GM12801 (cell line): ENCODE results near the gene MIER1.

Source experiments
- TF ChIP-seq, protein P1 (sequence below): IDR thresholded peaks from one replicate; pipeline ENCODE4 v1.5.1; 2011; ENCODE audit warnings: control low read depth; ENCODE audit not compliant: insufficient read length; ENCODE audit errors: extremely low read depth

The MIER1 gene

GRCh38 chr1:67009792-67010191 is 85.0 kb downstream of the MIER1 start:
- TF ChIP-seq, protein P1, sequence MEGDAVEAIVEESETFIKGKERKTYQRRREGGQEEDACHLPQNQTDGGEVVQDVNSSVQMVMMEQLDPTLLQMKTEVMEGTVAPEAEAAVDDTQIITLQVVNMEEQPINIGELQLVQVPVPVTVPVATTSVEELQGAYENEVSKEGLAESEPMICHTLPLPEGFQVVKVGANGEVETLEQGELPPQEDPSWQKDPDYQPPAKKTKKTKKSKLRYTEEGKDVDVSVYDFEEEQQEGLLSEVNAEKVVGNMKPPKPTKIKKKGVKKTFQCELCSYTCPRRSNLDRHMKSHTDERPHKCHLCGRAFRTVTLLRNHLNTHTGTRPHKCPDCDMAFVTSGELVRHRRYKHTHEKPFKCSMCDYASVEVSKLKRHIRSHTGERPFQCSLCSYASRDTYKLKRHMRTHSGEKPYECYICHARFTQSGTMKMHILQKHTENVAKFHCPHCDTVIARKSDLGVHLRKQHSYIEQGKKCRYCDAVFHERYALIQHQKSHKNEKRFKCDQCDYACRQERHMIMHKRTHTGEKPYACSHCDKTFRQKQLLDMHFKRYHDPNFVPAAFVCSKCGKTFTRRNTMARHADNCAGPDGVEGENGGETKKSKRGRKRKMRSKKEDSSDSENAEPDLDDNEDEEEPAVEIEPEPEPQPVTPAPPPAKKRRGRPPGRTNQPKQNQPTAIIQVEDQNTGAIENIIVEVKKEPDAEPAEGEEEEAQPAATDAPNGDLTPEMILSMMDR = no peak

DNA sequence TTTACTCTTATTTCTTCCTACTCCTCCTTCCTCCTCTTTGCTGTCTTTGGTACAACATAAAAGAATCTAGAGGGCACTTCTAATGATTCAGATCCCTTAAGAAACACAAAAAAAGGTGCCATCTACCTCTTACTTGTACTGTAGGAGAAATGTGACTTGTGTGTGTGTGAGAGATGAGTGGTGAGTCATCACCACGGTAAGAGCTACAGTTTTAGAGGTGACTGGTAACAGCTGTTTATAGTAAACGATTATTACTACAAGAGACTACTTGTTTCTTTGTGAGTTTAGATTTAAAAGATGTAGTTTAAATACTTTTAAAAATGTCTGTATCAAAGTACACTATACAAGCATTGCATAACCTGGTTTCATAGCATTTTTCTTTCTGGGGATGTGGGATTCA is 88.8 kb downstream of the MIER1 start:
- TF ChIP-seq, protein P1 = no peak

- TF ChIP-seq, protein P1 = no peak
Measured at GRCh38 chr1:67018574-67018973, 93.8 kb downstream of the MIER1 start.

DNA sequence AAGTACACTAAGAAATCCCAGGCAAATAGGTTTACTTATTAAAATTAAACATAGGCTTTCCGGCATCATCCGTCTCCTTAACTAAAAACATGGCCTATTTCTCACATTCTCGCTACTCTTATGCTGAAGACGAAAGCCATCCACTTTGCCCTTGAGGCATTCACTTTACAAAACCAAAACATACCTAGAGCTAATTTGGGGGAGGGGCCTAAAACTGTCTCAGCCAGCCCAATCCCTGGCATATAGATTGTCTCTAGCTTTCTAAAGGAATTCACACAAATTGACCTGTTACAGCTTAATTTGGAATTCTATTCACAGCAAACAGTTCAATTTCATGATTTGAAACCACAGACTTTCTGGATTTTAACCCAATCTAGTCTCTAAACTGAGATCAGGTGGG is 94.3 kb downstream of the MIER1 start:
- TF ChIP-seq, protein P1 = no peak

GRCh38 chr1:67019600-67020136 is 94.9 kb downstream of the MIER1 start:
- TF ChIP-seq, protein P1 = no peak

DNA sequence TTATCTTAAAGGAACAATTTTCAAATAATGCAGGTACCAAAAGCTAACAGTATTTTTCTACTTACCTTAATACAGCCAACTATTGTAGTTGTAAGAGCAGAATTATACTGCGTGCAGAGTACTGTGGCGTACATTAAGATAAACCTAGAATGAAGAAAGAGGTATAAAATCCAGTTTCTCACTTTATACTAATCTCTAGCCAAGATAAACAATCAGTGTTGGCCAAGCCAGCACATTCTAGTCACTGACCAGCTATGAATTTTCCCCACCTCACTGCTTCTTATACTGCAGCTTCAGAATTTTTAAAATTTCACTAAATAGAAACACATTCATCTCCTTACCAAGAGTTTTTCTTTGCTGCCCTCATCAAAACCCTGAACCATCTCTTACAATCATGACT is 95.5 kb downstream of the MIER1 start:
- TF ChIP-seq, protein P1 = no peak

GRCh38 chr1:67020765-67021164 is 96.0 kb downstream of the MIER1 start:
- TF ChIP-seq, protein P1 = no peak
